ENCODE results near the gene RAVER2.

Gene RAVER2

DNA sequence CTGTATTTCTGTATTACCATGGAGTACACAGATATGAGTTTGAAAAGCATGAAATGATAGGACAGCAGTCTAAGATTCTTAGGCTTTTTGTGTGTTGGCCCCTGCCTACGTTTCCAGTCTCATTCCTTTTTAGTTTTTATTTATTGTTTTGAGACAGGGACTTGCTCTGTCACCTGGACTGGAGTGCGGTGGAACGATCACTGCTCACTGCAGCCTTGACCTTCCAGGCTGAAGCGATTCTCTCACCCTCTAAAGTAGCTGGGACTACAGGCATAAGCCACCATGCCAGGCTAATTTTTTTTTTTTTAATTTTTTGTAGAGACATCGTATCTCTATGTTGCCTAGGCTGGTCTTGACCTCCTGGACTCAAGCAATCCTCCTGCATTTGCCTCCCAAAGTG, 3.8 kb downstream of the RAVER2 start:
- no peak for TF ChIP-seq POLR2AphosphoS5 (IDR thresholded peaks at IDR 0.05; ENCODE audit: low read depth)
- TF ChIP-seq, protein P1, sequence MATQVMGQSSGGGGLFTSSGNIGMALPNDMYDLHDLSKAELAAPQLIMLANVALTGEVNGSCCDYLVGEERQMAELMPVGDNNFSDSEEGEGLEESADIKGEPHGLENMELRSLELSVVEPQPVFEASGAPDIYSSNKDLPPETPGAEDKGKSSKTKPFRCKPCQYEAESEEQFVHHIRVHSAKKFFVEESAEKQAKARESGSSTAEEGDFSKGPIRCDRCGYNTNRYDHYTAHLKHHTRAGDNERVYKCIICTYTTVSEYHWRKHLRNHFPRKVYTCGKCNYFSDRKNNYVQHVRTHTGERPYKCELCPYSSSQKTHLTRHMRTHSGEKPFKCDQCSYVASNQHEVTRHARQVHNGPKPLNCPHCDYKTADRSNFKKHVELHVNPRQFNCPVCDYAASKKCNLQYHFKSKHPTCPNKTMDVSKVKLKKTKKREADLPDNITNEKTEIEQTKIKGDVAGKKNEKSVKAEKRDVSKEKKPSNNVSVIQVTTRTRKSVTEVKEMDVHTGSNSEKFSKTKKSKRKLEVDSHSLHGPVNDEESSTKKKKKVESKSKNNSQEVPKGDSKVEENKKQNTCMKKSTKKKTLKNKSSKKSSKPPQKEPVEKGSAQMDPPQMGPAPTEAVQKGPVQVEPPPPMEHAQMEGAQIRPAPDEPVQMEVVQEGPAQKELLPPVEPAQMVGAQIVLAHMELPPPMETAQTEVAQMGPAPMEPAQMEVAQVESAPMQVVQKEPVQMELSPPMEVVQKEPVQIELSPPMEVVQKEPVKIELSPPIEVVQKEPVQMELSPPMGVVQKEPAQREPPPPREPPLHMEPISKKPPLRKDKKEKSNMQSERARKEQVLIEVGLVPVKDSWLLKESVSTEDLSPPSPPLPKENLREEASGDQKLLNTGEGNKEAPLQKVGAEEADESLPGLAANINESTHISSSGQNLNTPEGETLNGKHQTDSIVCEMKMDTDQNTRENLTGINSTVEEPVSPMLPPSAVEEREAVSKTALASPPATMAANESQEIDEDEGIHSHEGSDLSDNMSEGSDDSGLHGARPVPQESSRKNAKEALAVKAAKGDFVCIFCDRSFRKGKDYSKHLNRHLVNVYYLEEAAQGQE (IDR thresholded peaks at IDR 0.05; ENCODE audit: insufficient replicate concordance, low read depth), result no peak
- TF ChIP-seq GABPA (IDR thresholded peaks at IDR 0.05; ENCODE audit: low read depth), result no peak
- TF ChIP-seq, protein P2, sequence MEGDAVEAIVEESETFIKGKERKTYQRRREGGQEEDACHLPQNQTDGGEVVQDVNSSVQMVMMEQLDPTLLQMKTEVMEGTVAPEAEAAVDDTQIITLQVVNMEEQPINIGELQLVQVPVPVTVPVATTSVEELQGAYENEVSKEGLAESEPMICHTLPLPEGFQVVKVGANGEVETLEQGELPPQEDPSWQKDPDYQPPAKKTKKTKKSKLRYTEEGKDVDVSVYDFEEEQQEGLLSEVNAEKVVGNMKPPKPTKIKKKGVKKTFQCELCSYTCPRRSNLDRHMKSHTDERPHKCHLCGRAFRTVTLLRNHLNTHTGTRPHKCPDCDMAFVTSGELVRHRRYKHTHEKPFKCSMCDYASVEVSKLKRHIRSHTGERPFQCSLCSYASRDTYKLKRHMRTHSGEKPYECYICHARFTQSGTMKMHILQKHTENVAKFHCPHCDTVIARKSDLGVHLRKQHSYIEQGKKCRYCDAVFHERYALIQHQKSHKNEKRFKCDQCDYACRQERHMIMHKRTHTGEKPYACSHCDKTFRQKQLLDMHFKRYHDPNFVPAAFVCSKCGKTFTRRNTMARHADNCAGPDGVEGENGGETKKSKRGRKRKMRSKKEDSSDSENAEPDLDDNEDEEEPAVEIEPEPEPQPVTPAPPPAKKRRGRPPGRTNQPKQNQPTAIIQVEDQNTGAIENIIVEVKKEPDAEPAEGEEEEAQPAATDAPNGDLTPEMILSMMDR (IDR thresholded peaks at IDR 0.05; ENCODE audit: insufficient read depth, low read length), result no peak
- no peak for TF ChIP-seq SPI1 (IDR thresholded peaks at IDR 0.05; ENCODE audit: borderline replicate concordance, low read depth)
- no peak overlapping the region for H3K4me3 ChIP-seq (replicated peaks; ENCODE audit: insufficient read depth, low read length)
- no peak overlapping the region for H3K27ac ChIP-seq (replicated peaks)
- no peaks in the 10 kb centered on the region for H3K27me3 ChIP-seq (ENCODE audit: insufficient read depth, poor library complexity, severe bottlenecking)
- no peak for DNase-seq (ENCODE audit: low read depth in 1 of 2, low spot score in 1 of 2)

DNA sequence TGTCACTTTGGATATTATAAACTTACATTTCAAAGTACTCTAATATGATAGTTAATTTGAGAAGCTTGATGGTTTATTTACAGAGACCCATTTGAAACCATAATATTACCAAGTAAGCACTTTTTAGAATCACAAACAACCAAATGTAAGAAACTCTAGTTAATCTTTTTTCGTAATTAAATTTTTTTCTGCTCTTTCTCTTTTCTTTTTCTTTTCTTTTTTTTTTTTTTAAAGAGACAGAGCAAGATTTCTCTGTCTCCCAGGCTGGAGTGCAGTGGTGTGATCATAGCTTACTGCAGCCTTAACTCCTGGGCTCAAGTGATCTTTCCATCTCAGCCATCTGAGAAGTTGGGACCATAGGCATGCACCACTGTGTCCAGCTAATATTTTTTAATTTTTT, 5.2 kb downstream of the RAVER2 start:
- Histone ChIP-seq H3K27me3 (ENCODE audit: insufficient read depth, poor library complexity, severe bottlenecking) (no peaks in the 10 kb centered on the region), H3K27ac (replicated peaks) (no peak overlapping the region), H3K4me3 (replicated peaks; ENCODE audit: insufficient read depth, low read length) (no peak overlapping the region)
- DNase-seq (ENCODE audit: low read depth in 1 of 2, low spot score in 1 of 2), result no peak
- TF ChIP-seq, protein P1 (IDR thresholded peaks at IDR 0.05; ENCODE audit: insufficient replicate concordance, low read depth), result no peak
- TF ChIP-seq, protein P2 (IDR thresholded peaks at IDR 0.05; ENCODE audit: insufficient read depth, low read length), result no peak
- TF ChIP-seq GABPA (IDR thresholded peaks at IDR 0.05; ENCODE audit: low read depth), result no peak
- TF ChIP-seq SPI1 (IDR thresholded peaks at IDR 0.05; ENCODE audit: borderline replicate concordance, low read depth), result no peak
- TF ChIP-seq POLR2AphosphoS5 (IDR thresholded peaks at IDR 0.05; ENCODE audit: low read depth), result no peak

DNA sequence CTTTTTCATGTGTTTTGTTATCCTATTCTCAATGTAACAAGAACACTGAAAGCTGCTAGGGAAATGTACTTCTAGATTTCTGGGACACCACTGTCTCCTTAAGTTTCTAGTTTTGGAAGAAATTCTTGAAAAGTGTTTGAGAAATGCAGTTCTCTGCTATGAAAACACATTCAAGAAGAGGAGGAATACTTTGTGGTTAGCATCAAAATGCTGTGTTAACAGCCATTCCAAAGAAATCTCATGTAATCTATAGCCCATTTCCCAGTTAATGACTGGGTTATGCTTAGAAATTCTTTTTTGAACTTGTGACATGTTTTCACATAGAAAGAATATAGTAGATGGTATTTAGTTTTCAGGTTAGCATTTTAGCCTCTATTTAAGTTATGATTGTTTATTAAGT, 6.0 kb downstream of the RAVER2 start:
- H3K27me3 ChIP-seq (ENCODE audit: insufficient read depth, poor library complexity, severe bottlenecking), result no peaks in the 10 kb centered on the region
- no peak overlapping the region for H3K27ac ChIP-seq (replicated peaks)
- TF ChIP-seq SPI1 (IDR thresholded peaks at IDR 0.05; ENCODE audit: borderline replicate concordance, low read depth) (no peak), POLR2AphosphoS5 (IDR thresholded peaks at IDR 0.05; ENCODE audit: low read depth) (no peak), GABPA (IDR thresholded peaks at IDR 0.05; ENCODE audit: low read depth) (no peak)
- TF ChIP-seq, protein P2 (IDR thresholded peaks at IDR 0.05; ENCODE audit: insufficient read depth, low read length), result no peak
- TF ChIP-seq, protein P1 (IDR thresholded peaks at IDR 0.05; ENCODE audit: insufficient replicate concordance, low read depth), result no peak
- no peak overlapping the region for H3K4me3 ChIP-seq (replicated peaks; ENCODE audit: insufficient read depth, low read length)
- DNase-seq (ENCODE audit: low read depth in 1 of 2, low spot score in 1 of 2), result no peak

Measured in HL-60 (cell line).